Measurements from ENCODE around the gene OR8B8.
"Not testable (repeated sequence)": the region's sequence is repeated elsewhere in the genome, so short reads cannot be mapped to it uniquely, and the experiment has no call there.

Gene OR8B8

GRCh38 chr11:124441081-124441480, 4.4 kb downstream of the OR8B8 start:
- DNase-seq = no peak

GRCh38 chr11:124440608-124441007, 4.9 kb downstream of the OR8B8 start:
- DNase-seq = no peak

- DNase-seq = no peak
Observed at GRCh38 chr11:124434699-124435098, 10.8 kb downstream of the OR8B8 start.

DNA sequence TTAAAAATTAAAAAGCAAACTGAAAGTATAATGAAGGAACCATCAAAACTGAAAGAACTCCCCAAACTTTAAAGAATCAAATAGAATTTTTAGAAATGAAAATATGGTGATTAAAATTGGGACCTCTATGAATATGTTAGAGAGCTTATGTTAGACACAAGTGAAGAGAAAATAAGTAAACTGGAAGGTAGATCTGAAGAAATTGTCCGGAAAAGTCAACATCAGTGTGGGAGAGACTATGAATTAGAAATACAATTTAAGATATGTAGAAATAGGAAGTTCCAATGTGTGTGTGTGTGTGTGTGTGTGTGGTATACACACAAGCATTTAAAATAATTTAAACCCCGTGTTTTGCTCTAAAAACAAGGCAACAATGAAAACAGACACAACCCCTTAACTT, 15.9 kb downstream of the OR8B8 start:
- no peak for DNase-seq

DNA sequence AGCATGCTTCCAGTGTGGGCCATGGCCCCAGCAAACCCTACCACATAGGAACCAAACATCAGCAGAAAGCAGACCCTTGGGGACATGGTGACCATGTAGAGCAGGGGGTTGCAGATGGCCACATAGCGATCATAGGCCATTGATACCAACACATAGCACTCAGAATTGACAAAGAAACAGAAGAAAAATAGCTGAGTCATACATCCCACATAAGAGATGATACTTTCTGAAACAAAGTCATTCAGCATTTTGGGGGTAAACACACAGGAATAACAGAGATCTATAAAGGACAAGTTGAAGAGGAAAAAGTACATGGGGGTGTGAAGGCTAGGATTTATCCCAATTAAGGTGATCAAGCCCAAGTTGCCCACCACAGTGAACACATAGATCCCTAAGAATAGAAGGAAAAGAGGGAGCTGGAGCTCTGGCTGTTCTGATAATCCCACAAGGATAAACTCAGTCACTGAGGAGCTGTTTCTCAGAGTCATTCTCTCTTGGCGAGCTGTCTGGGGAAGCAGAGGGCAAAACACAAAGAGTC, 21.0 kb downstream of the OR8B8 start, which contains the start of gene OR8B4:
TSS of gene OR8B4 (minus strand) at position 488 of the 538 bp plus-strand sequence. CDS start at position 488, 0 bp downstream.
- DNase-seq = no peak

DNA sequence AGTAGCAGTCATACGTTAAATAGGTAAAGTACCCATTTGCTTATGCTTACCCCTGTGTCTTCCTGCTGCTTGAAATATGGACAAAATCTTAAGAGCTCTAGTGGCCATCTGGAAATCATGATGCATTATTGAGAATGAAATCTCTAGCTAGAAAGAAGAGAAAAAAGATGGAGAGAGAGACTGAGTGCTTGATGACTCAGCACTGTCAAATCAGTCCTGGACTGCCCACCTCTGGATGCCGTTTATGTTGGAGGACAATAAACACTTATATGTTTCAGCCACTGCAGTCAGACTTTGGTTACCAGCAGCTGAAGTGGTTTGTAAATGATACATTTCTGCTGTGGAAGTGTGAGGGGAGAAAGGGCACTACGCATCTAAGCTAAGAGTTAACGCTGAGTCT, 24.5 kb downstream of the OR8B8 start:
- no peak for DNase-seq

GRCh38 chr11:124415356-124415923, 30.1 kb downstream of the OR8B8 start:
- DNase-seq = peak; percentile 31

DNA sequence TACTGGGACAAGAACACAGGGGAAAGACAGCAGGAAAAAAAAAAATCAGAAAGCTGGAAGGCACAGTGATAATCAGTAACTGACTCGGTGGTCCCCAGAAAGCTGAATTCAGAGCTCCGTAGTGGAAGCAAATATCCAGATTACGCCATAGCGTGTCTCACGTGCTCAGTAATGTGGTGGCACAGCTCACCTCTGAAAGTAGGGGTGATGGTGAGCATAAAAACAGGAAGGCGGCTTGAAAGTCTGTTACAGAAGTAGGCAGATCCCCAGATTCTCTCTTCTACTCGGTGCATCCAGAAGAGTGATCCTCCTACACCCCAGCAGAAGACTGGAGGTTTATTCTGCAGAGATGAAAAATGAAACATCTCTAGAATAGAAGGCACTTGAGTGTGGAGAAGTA, 35.6 kb downstream of the OR8B8 start:
- DNase-seq = no peak

- no peak for DNase-seq
Observed at GRCh38 chr11:124405581-124405980, 39.9 kb downstream of the OR8B8 start.

DNA sequence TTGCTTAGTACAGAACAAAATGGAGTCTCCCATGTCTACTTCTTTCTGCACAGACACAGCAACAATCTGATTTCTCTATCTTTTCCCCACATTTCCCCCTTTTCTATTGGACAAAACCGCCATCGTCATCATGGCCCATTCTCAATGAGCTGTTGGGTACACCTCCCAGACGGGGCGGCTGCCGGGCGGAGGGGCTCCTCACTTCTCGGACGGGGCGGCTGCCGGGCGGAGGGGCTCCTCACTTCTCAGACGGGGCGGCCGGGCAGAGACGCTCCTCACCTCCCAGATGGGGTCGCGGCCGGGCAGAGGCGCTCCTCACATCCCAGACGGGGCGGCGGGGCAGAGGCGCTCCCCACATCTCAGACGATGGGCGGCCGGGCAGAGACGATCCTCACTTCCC, 42.3 kb downstream of the OR8B8 start:
- not testable (repeated sequence) for DNase-seq

DNA sequence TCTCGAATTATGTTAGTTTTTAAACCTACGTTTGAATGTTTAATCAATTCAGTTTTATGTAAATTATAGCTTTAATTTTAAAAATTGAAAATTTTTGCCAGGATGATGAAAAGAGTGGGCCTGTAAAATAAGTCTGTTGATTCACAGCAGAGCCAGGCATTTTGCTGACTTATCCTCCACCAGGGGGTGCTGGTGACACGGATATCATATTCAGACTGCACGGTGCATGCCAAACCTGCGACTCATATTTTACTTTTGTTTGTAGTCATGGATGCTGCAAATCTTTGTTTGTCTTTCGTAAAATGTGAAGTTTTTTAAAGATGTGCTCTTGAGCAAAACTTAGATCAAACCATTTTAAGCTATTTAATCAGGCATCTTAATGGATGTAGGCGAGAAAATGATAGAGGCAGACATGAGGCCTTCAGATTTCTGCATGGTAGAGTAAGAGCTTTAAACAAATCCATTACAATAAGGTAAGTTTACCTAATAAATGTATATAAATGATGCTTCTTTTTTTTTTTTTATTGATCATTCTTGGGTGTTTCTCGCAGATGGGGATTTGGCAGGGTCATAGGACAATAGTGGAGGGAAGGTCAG, 43.1 kb downstream of the OR8B8 start:
- DNase-seq = peak; percentile 82

GRCh38 chr11:124398924-124399323, 46.6 kb downstream of the OR8B8 start, which contains the start of gene OR8B3:
Gene OR8B3 (minus strand): TSS chr11:124399024. CDS start chr11:124397351, 1,673 bp downstream.
- no peak for DNase-seq

DNA sequence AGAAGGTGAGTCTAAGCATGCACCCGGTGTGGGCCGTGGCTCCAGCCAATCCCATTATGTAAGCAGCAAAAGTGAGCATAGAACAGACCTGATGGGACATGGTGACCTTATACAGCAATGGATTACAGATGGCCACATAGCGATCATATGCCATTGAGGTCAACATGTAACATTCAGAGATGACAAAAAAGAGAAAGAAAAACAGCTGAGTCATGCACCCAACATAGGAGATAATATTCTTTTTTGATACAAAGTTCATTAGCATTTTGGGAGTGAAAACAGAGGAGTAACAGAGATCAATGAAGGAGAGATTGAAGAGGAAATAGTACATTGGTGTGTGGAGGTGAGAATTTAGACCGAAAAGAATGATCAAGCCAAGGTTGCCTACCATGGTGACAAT, 48.6 kb downstream of the OR8B8 start:
- DNase-seq = not testable (repeated sequence)

GRCh38 chr11:124394408-124394807, 51.1 kb downstream of the OR8B8 start:
- DNase-seq = no peak
